ENCODE measurements around the gene MEIS2.
"Not testable (repeated sequence)": the region's sequence is repeated elsewhere in the genome, so short reads cannot be mapped to it uniquely, and the experiment has no call there.

MEIS2 gene

DNA sequence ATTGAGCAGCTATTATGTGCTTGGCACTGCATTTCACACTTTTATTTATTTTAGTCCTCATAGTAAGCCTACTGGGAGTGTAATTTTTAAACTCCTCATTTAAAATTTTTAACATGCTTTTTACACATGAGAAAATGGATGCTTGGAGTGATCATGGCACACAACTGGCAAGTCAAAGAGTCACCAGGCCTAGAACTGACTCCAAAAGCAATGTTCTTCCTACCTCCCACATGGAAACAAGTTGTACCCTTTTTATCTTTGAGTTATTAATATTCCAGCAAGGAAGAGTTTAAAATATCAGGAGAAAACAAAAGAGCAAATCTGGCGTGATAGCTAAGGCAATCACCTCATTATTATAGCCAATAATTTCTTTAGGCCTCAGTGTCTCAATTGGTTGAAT is 100.6 kb downstream of the MEIS2 start:
- no peak for DNase-seq

DNA sequence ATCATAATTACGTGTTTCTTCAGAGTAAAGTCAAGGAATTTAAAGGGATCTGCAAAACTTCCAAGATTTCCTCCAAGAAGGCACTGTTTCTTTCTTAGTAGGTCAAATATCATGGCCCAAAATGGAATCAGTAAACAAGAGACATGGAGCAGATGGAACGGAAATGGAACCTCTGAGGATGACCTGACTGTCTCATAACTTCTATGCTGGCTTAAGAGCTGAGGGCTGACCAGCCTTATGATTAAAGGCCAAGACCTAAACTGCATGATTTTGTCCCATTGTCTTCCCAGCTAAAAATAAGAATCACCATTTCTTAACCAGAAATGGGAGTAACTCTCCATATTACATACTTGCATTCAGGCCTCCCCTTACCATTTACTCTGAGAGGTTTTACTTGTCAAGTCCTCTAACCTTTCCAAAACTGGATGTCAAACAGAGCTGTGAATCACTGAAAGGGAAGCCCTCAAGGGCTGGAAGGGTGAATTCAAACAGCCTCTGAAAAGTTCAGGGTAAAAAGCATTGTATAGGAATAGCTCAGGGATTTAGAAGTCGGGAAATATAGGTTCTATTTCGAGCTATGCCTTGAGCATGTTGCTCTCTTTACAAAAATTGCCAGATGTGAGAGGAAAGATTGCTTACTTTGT is 103.7 kb downstream of the MEIS2 start:
- DNase-seq, result no peak

DNA sequence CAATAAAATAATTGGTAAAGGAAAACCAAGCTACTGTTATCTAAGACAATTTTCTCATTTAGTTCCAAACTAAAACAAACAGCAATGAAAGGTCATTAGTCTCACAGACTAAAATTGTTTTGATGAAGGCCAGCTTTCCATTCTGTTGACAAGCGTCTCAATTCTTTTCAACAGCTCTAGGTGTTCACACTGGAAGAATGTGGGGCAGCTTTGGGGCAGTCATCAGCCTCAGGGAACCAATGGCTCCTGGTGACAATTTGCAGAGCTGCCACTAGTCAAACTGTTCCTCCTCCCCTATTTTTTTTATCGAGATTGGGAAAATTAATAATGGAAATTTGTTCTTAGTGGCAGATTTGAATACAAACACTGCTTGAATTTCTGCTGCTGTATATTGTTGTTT is 104.2 kb downstream of the MEIS2 start:
- DNase-seq, result no peak

DNA sequence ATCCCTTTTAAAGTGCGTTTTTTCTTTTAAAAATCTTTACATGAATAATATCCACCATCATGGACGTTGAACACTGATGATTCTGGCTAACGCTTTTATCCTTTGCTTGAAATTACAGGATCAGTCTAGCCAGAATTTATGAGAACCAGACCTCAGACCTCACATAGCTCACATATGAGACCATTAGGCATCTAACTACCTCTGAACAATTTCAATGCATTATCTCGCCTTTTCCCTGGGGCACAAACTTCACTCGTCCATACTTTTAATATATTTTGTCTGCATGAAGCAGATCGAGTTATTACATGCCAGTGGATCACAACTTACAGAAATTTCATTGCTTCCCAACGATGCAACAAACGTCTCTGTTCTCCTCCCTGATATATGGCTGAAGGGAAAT is 105.6 kb downstream of the MEIS2 start:
- no peak for DNase-seq

DNA sequence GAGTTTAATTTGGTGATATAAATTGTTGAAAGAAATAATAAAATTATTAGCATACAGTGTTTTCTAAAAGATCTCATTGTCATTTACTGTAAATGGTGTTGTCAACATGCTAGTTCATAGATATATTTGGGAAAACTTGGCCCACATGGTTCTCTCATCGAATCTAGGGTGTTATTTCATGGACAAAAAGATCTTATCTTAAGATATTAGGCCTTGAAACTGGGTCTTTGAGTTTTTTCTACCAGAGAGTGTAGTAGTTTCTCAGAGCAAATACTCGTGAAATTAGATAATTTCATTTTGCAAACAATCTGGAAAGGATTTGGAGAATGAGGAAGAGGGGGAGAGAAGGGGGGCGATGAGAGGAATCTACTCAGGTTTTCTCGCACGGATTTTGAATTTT is 107.9 kb downstream of the MEIS2 start:
- DNase-seq, result no peak

DNA sequence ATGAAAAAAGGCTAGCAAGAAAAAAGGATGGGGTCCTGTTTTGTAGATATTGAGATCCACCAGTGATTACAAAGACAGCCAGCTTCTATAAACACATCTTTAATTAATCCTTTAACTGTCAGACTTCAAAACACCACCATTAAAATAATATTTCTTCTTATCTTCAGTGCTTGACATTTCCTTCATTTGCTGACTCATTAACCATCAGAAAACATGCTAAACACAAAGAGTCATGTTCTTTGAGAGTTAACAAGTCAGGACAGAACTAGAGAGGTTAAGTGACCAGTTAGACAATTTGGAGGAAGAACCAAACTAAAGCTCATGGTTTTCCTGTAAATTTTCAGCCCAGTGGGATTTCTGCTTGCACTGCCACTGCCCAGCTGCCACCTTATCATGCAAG is 111.4 kb downstream of the MEIS2 start:
- DNase-seq, result no peak

DNA sequence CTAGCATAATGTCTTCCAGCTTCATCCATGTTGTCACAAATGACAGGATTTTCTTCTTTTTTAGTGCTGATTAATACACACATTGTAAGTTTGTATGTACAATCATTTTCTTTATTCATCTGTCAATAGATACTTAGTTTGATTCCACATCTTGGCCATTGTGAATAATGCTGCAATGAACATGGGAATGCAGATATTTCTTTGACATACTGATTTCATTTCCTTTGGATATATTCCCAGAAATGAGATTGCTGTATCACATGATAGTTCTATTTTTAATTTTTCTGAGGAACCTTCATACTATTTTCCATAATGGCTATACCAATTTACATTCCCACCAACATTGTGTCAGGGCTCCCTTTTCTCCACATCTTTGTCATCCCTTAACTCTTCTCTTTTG is 117.9 kb downstream of the MEIS2 start:
- no peak for DNase-seq

DNA sequence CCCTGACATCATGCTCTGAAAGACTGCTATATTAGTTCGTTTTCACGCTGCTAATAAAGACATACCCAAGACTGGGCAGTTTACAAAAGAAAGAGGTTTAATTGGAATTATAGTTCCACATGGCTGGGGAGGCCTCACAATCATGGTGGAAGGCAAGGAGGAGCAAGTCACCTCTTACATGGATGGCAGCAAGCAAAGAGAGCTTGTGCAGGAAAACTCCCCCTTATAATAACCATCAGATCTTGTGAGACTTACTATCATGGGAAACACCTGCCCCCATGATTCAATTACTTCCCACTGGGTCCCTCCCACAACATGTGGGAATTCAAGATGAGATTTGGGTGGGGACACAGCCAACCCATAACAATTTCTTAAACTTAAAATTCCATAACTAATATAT is 120.1 kb downstream of the MEIS2 start:
- not testable (repeated sequence) for DNase-seq

DNA sequence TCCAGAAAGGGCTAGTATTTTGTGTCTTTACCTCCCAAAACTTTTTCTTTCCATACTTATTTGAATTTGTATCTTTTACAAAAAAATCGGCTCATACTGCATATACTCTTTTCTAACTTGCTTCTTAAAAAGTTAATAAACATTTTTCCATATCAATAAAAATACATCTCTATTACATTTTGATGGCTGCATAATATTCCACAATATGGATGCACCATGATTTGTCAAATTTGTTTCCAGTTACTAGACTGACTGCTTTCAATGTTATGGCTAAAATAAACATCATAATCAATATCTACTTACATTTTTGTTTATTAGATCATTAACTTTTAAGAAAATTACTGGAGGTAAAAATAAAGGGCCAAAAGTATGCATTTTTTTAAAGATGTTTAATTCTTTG is 121.7 kb downstream of the MEIS2 start:
- DNase-seq, result no peak

DNA sequence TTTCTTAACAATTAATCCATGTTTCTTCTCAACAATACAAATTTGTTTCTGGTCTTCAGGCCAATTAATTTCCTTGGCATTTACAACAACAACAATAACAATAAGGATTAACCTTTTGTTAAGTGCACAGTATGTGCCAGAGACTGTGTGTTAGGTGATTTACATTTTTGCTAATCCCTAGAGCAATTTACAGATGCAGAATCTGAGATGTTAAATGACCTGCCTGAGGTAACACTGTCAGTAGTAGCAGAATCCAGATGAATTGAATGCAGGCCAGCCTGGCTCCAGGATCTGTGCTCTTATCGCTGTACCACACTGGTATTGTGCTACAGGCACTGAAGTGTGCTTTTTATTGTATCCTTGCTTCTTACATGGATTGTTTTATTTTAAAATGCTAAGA is 122.2 kb downstream of the MEIS2 start:
- DNase-seq, result no peak

DNA sequence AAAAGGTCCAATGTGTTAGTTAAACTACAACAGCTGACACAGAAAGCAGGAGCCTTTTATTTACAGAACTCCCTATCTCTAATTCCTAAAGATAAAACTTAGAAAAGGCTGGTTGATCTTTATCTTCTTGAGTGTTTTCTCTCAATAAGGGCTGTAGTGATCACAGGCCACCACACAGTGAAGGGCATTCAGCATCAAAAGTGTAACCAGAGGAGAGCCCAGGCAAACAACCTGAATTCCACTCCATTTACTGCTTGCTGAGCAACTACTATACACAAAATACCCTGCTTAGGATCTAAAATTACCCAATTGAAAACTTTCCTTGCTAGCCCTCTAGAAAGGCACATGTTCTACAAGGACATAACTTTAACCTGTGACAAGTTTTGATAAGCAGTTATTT is 122.7 kb downstream of the MEIS2 start:
- no peak for DNase-seq

DNA sequence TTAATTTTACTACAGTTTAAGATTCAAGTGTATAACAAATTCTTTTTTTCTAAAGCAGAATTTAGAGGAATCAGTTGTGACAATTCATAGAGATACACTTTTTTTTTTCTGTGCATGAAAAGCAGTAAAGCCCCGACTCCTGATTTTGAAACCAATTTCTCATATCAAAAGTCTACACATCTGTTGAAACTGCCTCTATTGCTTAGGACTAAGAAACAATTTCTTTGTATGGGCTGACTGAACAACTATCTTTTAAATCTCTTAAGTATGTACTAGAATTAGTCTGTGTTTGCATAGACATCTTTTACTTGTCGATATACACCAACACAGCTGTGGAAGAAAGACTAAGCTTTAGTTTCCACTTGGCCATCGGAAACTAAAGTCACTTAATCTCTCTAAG is 127.6 kb downstream of the MEIS2 start:
- DNase-seq, result no peak

DNA sequence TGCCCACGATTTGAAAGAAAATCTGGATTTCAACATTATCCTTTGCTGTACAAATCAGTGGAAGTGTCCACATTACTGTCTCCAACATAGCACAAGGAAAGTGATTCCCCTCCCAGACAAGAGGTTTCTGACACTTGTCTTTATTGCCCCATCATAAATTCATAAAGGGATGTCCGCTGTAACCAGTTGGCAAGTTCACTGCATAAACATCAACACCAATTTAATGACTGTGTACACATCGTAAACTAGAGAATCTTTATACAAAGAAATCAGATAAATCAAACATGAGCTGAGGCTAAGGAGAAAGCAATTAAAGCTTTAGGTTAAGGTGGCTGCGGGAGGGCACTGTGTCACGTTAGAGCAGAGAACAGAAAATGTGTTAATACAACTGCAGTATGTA is 129.8 kb downstream of the MEIS2 start:
- no peak for DNase-seq

DNA sequence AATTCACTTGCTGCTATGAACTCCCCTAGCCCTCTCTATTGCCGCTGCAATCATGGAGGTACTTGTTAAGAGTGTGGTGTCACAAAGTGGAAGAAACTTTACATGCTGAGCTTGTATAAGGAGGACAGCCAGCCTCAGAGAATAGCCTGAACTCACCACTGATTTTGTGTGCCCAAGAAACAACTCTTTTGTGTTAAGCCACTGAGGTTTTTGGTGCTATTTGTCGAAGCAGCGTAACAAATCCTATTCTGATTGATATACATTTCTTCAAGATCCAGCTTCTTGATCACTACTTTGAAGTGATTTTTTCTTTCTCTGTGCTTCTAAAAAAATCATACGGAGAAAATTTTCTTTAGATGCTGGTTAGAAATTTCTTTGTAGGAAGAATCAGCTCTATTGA is 132.4 kb downstream of the MEIS2 start:
- no peak for DNase-seq

DNA sequence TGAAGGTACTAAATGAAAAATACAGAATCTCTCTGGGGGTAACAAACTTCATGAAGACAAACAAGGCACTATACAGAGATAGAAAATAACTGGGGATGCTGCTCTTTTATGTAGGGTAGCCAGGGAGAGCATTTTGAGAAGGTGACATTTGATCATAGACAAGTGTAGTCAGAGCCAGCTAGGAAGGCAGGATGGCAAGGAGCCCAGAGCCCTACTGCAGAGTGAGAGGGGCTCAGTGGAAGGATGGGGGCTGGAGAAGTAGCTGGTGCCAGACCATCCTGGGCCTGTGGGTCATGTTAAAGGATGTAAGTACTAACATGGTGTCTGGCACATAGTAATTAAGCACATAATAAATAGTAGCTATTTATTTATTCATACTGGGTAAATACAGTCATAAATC is 133.6 kb downstream of the MEIS2 start:
- DNase-seq, result no peak

DNA sequence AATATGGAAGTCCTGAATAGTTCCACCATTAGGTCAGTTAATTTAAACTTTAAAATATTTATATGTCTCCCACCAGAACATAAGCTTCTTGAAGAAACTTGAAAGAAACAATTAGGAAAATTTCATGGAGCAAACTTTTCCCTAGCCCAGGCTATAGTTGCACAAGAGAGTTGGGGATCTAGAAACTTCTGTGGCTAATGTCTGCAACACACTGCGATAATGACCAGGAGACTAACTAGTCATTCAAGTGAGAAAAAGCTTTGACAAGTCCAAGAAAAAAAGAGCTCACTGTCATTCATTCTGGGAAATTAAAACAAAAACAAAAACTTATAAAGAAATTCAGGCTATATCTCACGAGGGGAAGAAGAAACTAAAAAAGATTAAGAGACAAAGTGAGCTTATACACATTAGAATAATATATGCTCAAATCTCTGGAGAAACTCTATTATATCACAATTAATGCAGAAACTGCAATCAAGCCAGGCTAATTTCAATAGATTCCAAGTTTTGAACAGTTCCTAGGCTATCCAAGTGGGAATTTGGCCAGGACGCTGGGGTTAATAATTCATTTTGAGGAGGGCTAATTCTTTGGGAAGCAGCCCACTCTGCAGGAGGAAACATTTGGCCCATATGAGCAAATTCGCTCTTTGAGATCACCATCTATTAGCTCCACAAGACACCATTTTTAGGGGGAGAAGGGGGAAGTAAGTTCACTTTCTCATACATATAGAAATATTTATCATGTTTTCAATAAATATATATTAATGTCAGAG is 134.6 kb downstream of the MEIS2 start:
- DNase-seq, result no peak

DNA sequence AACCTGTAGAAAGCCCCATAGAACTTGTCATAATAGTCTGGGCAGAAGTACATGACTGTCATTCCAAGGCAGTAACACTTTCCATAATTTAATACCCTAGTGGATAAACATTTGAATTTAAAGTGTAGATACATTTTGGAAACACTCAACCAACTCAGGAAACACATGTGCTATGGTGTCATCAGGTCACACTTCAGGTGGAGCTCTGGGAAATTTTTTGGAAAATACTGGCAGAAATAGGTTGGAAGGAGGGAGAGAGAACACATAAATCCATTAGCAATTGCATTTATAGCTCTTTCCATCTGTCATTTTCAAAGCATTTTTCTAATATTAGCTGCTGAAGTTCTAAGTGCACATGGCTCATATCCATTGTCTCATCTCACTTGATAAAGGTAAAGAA is 135.7 kb downstream of the MEIS2 start:
- no peak for DNase-seq

DNA sequence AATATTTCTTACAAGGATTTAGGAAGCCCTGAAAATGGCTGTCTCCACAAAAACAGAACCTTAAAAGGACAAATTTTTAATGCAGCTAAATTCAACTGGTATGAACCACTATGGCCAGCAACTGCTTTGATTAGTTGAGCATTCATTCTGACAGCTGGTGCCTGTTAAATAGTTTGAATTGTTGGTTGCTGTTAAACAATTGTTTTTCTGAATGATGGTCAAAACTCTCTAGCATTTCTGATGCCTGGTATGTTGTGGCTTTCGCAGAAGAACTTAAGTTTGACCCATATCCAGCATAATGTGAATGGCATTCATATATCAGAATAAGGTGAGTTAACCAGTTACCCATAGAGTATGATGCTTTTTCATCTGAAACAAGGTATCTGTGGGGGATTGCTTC is 138.4 kb downstream of the MEIS2 start:
- no peak for DNase-seq

DNA sequence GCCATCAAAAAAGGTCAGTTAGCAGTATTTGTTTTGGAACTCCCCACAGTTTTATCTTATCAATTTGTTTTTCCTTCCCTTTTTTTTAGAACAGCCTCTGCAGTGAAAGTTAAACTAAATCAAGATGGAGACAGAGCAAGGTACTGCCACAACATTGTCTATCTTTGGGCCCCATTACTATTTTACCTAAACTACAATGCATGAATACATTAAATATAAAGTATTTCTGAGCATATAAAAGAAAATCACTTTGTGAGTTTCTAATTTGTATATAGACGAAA is 139.5 kb downstream of the MEIS2 start:
- DNase-seq, result no peak

DNA sequence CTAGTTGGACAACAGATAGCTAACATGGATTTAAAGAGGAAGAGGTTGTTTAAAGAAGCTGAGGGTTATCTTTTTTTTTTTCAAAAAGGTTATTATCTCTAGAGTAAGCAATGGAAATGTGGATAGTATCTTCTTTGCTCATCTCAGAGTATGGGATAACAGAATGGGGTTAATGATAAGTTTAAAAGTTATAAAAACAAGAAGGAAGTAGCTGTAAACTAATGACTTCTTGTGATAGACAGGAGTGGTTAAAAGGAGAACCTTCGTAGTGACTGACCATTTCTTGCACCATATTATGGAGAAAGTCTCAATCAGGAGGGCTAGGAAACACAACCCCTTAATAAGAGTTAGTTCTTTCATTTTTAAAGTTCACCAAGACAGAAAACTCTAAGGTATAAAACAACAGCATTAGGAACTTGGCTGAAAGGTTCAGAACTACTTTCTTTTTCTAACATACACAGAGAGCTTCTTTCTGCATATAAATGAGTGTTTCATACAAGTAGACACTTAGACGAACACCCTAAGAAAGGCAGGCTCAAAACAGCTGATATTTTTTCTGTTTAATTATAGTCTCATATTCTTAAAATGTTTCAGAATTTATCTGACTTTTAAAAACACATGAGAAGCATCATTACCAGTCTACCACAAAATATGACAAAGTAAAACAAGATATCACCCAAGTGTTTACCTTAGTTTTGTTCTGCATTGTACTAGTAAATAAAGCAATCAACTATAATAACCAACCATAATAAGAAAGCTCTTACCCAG is 140.0 kb downstream of the MEIS2 start:
- no peak for DNase-seq

DNA sequence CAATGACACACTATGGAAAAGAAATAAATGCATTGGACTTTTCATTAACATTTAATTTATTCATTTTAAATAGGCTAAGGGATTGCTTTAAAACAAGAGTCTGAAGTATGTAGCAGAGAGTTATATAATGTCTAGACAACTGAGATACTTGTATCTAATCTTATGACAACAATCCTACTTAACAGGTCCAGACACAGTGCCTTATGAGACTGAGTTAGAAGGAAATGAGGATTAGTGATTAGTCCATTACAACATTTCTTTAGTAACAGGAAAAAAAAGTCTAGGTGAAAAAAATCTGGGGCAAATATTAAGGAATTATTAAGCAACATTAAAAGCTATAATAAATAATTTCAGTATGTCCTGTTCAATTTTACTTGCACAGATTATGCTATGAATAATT is 140.6 kb downstream of the MEIS2 start:
- no peak for DNase-seq

DNA sequence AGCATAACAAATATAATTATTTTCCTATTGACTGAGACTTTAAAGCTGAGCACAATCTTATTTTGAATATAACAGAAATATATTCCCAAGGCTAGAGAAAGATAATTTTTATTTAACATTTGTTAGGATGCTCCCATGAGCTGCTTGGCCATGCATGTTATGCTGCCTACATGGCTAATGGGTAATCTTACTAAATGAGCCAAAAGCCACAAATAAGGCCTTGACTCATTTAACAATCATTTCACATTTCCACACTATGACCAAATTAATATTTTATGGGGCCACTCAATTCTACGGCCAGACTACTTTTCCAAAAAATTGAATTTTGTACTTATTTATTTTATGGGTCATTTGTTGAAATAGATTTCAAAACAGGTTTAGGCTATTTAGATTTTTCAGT is 141.7 kb downstream of the MEIS2 start:
- DNase-seq, result no peak

DNA sequence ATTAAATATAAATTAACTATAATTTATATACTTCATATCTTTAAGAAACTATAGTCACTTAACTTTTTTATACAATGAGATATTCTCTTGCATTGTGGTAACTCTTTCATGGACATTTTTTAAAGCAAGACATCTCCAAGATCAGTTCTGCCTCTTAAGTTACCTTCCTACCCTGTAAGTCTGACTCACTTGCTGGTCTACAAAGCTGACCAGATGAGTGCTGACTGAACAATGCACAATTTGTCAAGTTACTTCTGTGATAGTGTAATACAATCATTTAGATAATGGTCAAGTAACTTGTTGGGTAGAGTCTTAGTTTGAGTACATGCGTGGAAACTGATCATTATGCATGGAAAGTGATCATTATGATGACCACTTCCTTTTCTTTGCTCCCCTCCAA is 145.9 kb downstream of the MEIS2 start:
- no peak for DNase-seq

DNA sequence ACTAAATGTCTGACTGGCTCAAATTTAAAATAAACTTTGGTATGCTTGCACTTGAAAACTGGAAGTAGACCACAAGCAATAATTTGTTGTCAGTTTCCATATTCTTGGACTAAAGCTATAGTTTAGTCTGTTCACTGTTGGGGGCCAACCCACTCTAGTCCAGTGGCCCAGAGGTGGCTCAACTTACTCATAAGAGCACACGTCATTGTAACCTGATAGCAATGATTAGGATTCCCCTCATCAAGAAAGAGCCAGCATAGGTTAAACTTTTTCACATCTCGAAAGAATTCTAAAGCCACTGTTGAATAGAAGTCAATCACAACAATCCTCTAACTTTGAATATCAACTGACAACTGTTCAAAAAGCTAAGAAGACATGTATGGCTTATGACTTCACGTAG is 147.0 kb downstream of the MEIS2 start:
- DNase-seq, result no peak
